Neural cell (in vitro differentiated cells): Measurements from ENCODE around the gene GJA3.

Source experiments
- MXI1 ChIP-seq: fragments of 450-650 bp; conservative IDR thresholded peaks from 2 replicates; pipeline ENCODE4 v1.6.1; 2014; ENCODE audit warnings: antibody characterized with exemption, mild to moderate bottlenecking; ENCODE audit not compliant: poor library complexity, severe bottlenecking
- TF ChIP-seq, protein P1 (sequence below): fragments of 450-650 bp; IDR thresholded peaks from 2 replicates; pipeline ENCODE4 v1.5.1; 2014; ENCODE audit warnings: antibody characterized with exemption, mild to moderate bottlenecking, moderate library complexity; ENCODE audit not compliant: poor library complexity, severe bottlenecking

- no peak for TF ChIP-seq MXI1
- TF ChIP-seq, protein P1, sequence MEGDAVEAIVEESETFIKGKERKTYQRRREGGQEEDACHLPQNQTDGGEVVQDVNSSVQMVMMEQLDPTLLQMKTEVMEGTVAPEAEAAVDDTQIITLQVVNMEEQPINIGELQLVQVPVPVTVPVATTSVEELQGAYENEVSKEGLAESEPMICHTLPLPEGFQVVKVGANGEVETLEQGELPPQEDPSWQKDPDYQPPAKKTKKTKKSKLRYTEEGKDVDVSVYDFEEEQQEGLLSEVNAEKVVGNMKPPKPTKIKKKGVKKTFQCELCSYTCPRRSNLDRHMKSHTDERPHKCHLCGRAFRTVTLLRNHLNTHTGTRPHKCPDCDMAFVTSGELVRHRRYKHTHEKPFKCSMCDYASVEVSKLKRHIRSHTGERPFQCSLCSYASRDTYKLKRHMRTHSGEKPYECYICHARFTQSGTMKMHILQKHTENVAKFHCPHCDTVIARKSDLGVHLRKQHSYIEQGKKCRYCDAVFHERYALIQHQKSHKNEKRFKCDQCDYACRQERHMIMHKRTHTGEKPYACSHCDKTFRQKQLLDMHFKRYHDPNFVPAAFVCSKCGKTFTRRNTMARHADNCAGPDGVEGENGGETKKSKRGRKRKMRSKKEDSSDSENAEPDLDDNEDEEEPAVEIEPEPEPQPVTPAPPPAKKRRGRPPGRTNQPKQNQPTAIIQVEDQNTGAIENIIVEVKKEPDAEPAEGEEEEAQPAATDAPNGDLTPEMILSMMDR, result no peak
Observed at GRCh38 chr13:20130652-20131051, 30.2 kb downstream of the GJA3 start.
